Keratinocyte (primary cell): Measurements from ENCODE around the gene PEMT.

Experiments
- CTCF ChIP-seq, 3 experiments: IDR thresholded peaks in 1 of 3; conservative IDR thresholded peaks in 1 of 3; optimal IDR thresholded peaks in 1 of 3; 2 replicates in 2 of 3; 3 replicates in 1 of 3; pipeline versions ENCODE3 to v1.5.1; 2011; ENCODE audit warnings: low read length in 3 of 3, mild to moderate bottlenecking in 3 of 3, moderate library complexity in 2 of 3, control low read depth in 1 of 3, inconsistent platforms in 1 of 3; ENCODE audit not compliant: insufficient read depth in 2 of 3; ENCODE audit errors: extremely low read depth in 1 of 3
- EZH2 ChIP-seq: IDR thresholded peaks from one replicate; pipeline ENCODE4 v1.6.1; 2012; ENCODE audit warnings: inconsistent platforms, mild to moderate bottlenecking, low read length, moderate library complexity

- TF ChIP-seq CTCF (optimal IDR thresholded peaks at IDR 0.05 in 1 of 3, IDR thresholded peaks at IDR 0.05 in 1 of 3, conservative IDR thresholded peaks at IDR 0.05 in 1 of 3; ENCODE audit: extremely low read depth in 1 of 3, insufficient read depth in 2 of 3, low read length in 3 of 3) = no peak
- no peak for TF ChIP-seq EZH2
These were observed 17.6 kb upstream of the PEMT start for GRCh38 chr17:17609121-17609520.
